Suprapubic skin (tissue), 3 donors: Measurements from ENCODE around the gene IGF2R.

ENCODE experiments used
- CTCF ChIP-seq, 2 donors: fragments of 200-600 bp in 1 of 2; fragments of 450-650 bp in 1 of 2; sonication (generic) in 1 of 2; IDR thresholded peaks; one replicate each; pipeline ENCODE4 v1.5.1; 2016 to 2019; ENCODE audit warnings: antibody characterized with exemption in 2 of 2, mild to moderate bottlenecking in 1 of 2, moderate library complexity in 1 of 2
- EP300 ChIP-seq: sonication (generic); formaldehyde crosslinking; IDR thresholded peaks from one replicate; pipeline ENCODE4 v1.6.1; 2017; ENCODE audit warnings: antibody characterized with exemption
- POLR2A ChIP-seq, 2 donors: fragments of 450-650 bp; IDR thresholded peaks; one replicate each; pipeline ENCODE4 v1.6.1; 2017; ENCODE audit warnings: antibody characterized with exemption in 2 of 2, mild to moderate bottlenecking in 2 of 2, moderate library complexity in 2 of 2

GRCh38 chr6:159931846-159932245 is 37.0 kb upstream of the IGF2R start:
- TF ChIP-seq CTCF (IDR thresholded peaks at IDR 0.05) (no peak), POLR2A (IDR thresholded peaks at IDR 0.05) (no peak), EP300 (no peak)
